Measurements from ENCODE around the gene PLTP.

PLTP gene

DNA sequence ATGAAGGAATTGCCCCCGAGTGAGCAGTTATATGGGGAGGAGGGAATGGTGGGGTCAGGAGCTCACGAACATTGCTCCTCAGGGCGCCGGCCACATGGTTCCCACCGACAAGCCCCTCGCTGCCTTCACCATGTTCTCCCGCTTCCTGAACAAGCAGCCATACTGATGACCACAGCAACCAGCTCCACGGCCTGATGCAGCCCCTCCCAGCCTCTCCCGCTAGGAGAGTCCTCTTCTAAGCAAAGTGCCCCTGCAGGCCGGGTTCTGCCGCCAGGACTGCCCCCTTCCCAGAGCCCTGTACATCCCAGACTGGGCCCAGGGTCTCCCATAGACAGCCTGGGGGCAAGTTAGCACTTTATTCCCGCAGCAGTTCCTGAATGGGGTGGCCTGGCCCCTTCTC, 13.7 kb downstream of the PLTP start:
- no peak overlapping the region for H3K9ac ChIP-seq (ENCODE audit: low read depth in 1 of 2, low read length in 2 of 2)
- H3K27ac ChIP-seq (ENCODE audit: low read depth, low read length), result no peak overlapping the region
- no peaks in the 10 kb centered on the region for H3K27me3 ChIP-seq (ENCODE audit: control insufficient read depth in 1 of 2, insufficient read depth in 2 of 2, low read length in 2 of 2)
- H3K36me3 ChIP-seq (ENCODE audit: control insufficient read depth in 1 of 2, insufficient read depth in 2 of 2, low read length in 2 of 2), result peaks cover 26 to 56% of the 10 kb centered on the region in 2 donors
- H3K4me1 ChIP-seq (ENCODE audit: control insufficient read depth in 1 of 2, insufficient read depth in 2 of 2, low read length in 2 of 2), result peaks cover under 1 to 2% of the 10 kb centered on the region in 2 donors
- H3K4me3 ChIP-seq (ENCODE audit: low read depth in 1 of 2, low read length in 2 of 2), result no peak overlapping the region
- H3K9me3 ChIP-seq (ENCODE audit: control insufficient read depth in 1 of 2, low read length in 2 of 2), result no peaks in the 10 kb centered on the region

GRCh38 chr20:45897692-45898091, 14.3 kb downstream of the PLTP start:
- Histone ChIP-seq H3K9me3 (ENCODE audit: control insufficient read depth in 1 of 2, low read length in 2 of 2) (no peaks in the 10 kb centered on the region), H3K4me1 (ENCODE audit: control insufficient read depth in 1 of 2, insufficient read depth in 2 of 2, low read length in 2 of 2) (peaks cover 6 to 8% of the 10 kb centered on the region in 2 donors), H3K9ac (ENCODE audit: low read depth in 1 of 2, low read length in 2 of 2) (no peak overlapping the region), H3K27me3 (ENCODE audit: control insufficient read depth in 1 of 2, insufficient read depth in 2 of 2, low read length in 2 of 2) (no peaks in the 10 kb centered on the region), H3K4me3 (ENCODE audit: low read depth in 1 of 2, low read length in 2 of 2) (no peak overlapping the region), H3K36me3 (ENCODE audit: control insufficient read depth in 1 of 2, insufficient read depth in 2 of 2, low read length in 2 of 2) (peaks cover 26 to 61% of the 10 kb centered on the region in 2 donors), H3K27ac (ENCODE audit: low read depth, low read length) (no peak overlapping the region)

GRCh38 chr20:45897289-45897688, 14.7 kb downstream of the PLTP start:
- Histone ChIP-seq H3K27me3 (ENCODE audit: control insufficient read depth in 1 of 2, insufficient read depth in 2 of 2, low read length in 2 of 2) (no peaks in the 10 kb centered on the region), H3K4me1 (ENCODE audit: control insufficient read depth in 1 of 2, insufficient read depth in 2 of 2, low read length in 2 of 2) (peaks cover 10 to 12% of the 10 kb centered on the region in 2 donors), H3K4me3 (ENCODE audit: low read depth in 1 of 2, low read length in 2 of 2) (no peak overlapping the region), H3K27ac (ENCODE audit: low read depth, low read length) (no peak overlapping the region), H3K9ac (ENCODE audit: low read depth in 1 of 2, low read length in 2 of 2) (no peak overlapping the region), H3K36me3 (ENCODE audit: control insufficient read depth in 1 of 2, insufficient read depth in 2 of 2, low read length in 2 of 2) (peaks cover 26 to 63% of the 10 kb centered on the region in 2 donors), H3K9me3 (ENCODE audit: control insufficient read depth in 1 of 2, low read length in 2 of 2) (no peaks in the 10 kb centered on the region)

DNA sequence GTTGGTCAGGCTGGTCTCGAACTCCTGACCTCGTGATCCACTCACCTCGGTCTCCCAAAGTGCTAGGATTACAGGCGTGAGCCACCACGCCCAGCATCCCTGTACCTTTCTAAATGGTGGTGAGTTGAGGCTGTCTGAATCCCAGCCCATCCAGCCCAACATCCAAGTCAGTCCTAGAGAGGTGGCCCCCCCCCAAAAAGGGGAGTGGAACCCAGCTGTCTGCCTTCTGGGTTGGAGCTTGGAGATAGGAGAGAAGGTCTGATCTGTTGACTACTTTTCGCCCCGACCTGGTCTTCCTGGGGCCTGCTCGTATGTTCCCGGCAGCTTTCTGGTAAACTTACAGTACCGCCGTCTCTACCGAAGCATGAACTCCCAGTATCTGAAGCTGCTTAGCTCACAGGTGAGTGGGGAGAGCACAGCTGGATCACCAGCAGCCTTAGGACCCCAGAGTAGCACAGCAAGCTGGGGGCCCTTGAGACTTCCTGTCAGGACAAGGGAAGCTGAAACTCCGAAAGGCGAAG, 15.3 kb downstream of the PLTP start:
- Histone ChIP-seq H3K4me3 (ENCODE audit: low read depth in 1 of 2, low read length in 2 of 2) (no peak overlapping the region), H3K27ac (ENCODE audit: low read depth, low read length) (no peak overlapping the region), H3K9ac (ENCODE audit: low read depth in 1 of 2, low read length in 2 of 2) (no peak overlapping the region), H3K9me3 (ENCODE audit: control insufficient read depth in 1 of 2, low read length in 2 of 2) (no peaks in the 10 kb centered on the region), H3K36me3 (ENCODE audit: control insufficient read depth in 1 of 2, insufficient read depth in 2 of 2, low read length in 2 of 2) (peaks cover 26 to 63% of the 10 kb centered on the region in 2 donors), H3K27me3 (ENCODE audit: control insufficient read depth in 1 of 2, insufficient read depth in 2 of 2, low read length in 2 of 2) (no peaks in the 10 kb centered on the region), H3K4me1 (ENCODE audit: control insufficient read depth in 1 of 2, insufficient read depth in 2 of 2, low read length in 2 of 2) (peaks cover 16 to 17% of the 10 kb centered on the region in 2 donors)

- Histone ChIP-seq H3K4me1 (ENCODE audit: control insufficient read depth in 1 of 2, insufficient read depth in 2 of 2, low read length in 2 of 2) (peaks cover 20 to 29% of the 10 kb centered on the region in 2 donors), H3K4me3 (ENCODE audit: low read depth in 1 of 2, low read length in 2 of 2) (no peak overlapping the region), H3K9ac (ENCODE audit: low read depth in 1 of 2, low read length in 2 of 2) (no peak overlapping the region), H3K27me3 (ENCODE audit: control insufficient read depth in 1 of 2, insufficient read depth in 2 of 2, low read length in 2 of 2) (no peaks in the 10 kb centered on the region), H3K27ac (ENCODE audit: low read depth, low read length) (no peak overlapping the region), H3K9me3 (ENCODE audit: control insufficient read depth in 1 of 2, low read length in 2 of 2) (no peaks in the 10 kb centered on the region), H3K36me3 (ENCODE audit: control insufficient read depth in 1 of 2, insufficient read depth in 2 of 2, low read length in 2 of 2) (peaks cover 26 to 57% of the 10 kb centered on the region in 2 donors)
These were observed 17.2 kb downstream of the PLTP start for GRCh38 chr20:45894797-45895196.

DNA sequence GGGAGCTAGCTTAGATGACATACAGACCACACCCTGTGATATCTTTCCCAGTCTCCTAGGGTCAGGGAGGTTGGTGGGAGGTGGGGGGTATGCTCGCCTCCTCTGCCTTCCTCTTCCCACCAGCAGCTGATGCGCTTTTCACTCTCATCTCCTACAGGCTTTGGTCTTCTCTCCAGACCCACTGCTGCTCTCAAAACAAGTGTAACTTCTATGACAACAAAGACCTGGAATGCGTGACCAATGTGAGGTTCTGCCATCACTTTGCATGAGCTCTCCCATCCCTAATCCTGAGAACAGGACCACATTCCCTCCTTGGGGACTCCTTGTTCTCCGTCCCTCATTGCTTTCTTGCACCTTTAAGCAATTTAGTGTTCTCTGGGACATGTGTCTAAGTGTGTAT, 18.1 kb downstream of the PLTP start:
- H3K4me1 ChIP-seq (ENCODE audit: control insufficient read depth in 1 of 2, insufficient read depth in 2 of 2, low read length in 2 of 2), result peaks cover 24 to 36% of the 10 kb centered on the region in 2 donors
- H3K36me3 ChIP-seq (ENCODE audit: control insufficient read depth in 1 of 2, insufficient read depth in 2 of 2, low read length in 2 of 2), result peaks cover 26 to 53% of the 10 kb centered on the region in 2 donors
- H3K9me3 ChIP-seq (ENCODE audit: control insufficient read depth in 1 of 2, low read length in 2 of 2), result no peaks in the 10 kb centered on the region

DNA sequence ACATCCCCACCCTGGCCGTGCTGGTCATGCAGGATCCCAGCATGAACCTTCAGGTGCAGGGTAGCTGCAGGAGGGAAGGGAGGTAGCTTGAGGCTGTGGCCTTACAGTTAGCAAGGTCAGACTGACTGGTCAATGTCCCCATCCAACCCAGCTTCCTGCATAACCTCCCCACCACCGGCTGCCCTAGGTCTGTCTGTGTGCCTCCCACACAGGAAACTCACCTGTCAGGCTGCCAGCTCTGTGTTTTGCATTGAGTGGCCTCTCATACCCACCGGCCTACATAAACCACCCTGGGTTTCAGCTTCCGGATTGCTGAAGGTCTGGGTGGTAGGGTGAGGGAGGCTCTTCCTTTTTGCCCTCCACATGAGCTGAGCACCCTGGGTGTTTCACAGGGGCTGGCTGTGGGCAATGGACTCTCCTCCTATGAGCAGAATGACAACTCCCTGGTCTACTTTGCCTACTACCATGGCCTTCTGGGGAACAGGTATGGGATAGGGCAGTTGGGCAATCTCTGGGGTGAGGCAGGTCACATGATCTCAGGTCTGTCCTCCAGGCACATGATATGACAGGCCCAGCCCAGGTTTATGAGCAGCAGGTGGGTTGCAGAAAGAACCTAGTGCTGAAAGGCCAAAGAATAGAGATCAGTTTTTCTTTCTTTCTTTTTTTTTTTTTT, 19.0 kb downstream of the PLTP start:
- no peaks in the 10 kb centered on the region for H3K27me3 ChIP-seq (ENCODE audit: control insufficient read depth in 1 of 2, insufficient read depth in 2 of 2, low read length in 2 of 2)
- peaks cover 24 to 37% of the 10 kb centered on the region in 2 donors for H3K4me1 ChIP-seq (ENCODE audit: control insufficient read depth in 1 of 2, insufficient read depth in 2 of 2, low read length in 2 of 2)
- peaks cover 20 to 51% of the 10 kb centered on the region in 2 donors for H3K36me3 ChIP-seq (ENCODE audit: control insufficient read depth in 1 of 2, insufficient read depth in 2 of 2, low read length in 2 of 2)
- H3K27ac ChIP-seq (ENCODE audit: low read depth, low read length), result no peak overlapping the region
- H3K9me3 ChIP-seq (ENCODE audit: control insufficient read depth in 1 of 2, low read length in 2 of 2), result no peaks in the 10 kb centered on the region
- peak overlapping the region; percentile 5 to 20 for H3K9ac ChIP-seq (ENCODE audit: low read depth in 1 of 2, low read length in 2 of 2)
- peak overlapping the region; percentile 26 to 64 for H3K4me3 ChIP-seq (ENCODE audit: low read depth in 1 of 2, low read length in 2 of 2)

More for the DNA sequence above, 18.1 kb downstream of the PLTP start:
- H3K27ac ChIP-seq (ENCODE audit: low read depth, low read length), result no peak overlapping the region
- H3K4me3 ChIP-seq (ENCODE audit: low read depth in 1 of 2, low read length in 2 of 2), result no peak overlapping the region
- no peak overlapping the region for H3K9ac ChIP-seq (ENCODE audit: low read depth in 1 of 2, low read length in 2 of 2)
- no peaks in the 10 kb centered on the region for H3K27me3 ChIP-seq (ENCODE audit: control insufficient read depth in 1 of 2, insufficient read depth in 2 of 2, low read length in 2 of 2)

GRCh38 chr20:45892049-45892825, 19.7 kb downstream of the PLTP start:
- H3K27me3 ChIP-seq (ENCODE audit: control insufficient read depth in 1 of 2, insufficient read depth in 2 of 2, low read length in 2 of 2), result no peaks in the 10 kb centered on the region
- no peak overlapping the region for H3K27ac ChIP-seq (ENCODE audit: low read depth, low read length)
- H3K4me3 ChIP-seq (ENCODE audit: low read depth in 1 of 2, low read length in 2 of 2), result peak overlapping the region; percentile 64 to 88
- H3K9me3 ChIP-seq (ENCODE audit: control insufficient read depth in 1 of 2, low read length in 2 of 2), result no peaks in the 10 kb centered on the region
- peaks cover 24 to 37% of the 10 kb centered on the region in 2 donors for H3K4me1 ChIP-seq (ENCODE audit: control insufficient read depth in 1 of 2, insufficient read depth in 2 of 2, low read length in 2 of 2)
- peaks cover 22 to 49% of the 10 kb centered on the region in 2 donors for H3K36me3 ChIP-seq (ENCODE audit: control insufficient read depth in 1 of 2, insufficient read depth in 2 of 2, low read length in 2 of 2)
- H3K9ac ChIP-seq (ENCODE audit: low read depth in 1 of 2, low read length in 2 of 2), result peak overlapping the region; percentile 67 to 86

GRCh38 chr20:45890985-45891983, 20.7 kb downstream of the PLTP start, which contains the start of the genes CTSA and NEURL2:
Gene CTSA (plus strand): TSS chr20:45891335. CDS start chr20:45891569, 234 bp downstream.
Gene NEURL2 (minus strand): TSS chr20:45891208. CDS start chr20:45890991, 217 bp downstream.
- Histone ChIP-seq H3K27ac (ENCODE audit: low read depth, low read length) (peak within 1 kb of the TSS; percentile 82), H3K4me3 (ENCODE audit: low read depth in 1 of 2, low read length in 2 of 2) (peak within 1 kb of the TSS; percentile 64 to 88), H3K9ac (ENCODE audit: low read depth in 1 of 2, low read length in 2 of 2) (peak within 1 kb of the TSS; percentile 67 to 86), H3K36me3 (ENCODE audit: control insufficient read depth in 1 of 2, insufficient read depth in 2 of 2, low read length in 2 of 2) (peaks cover 14 to 50% of the 10 kb centered on the region in 2 donors), H3K9me3 (ENCODE audit: control insufficient read depth in 1 of 2, low read length in 2 of 2) (no peaks in the 10 kb centered on the region), H3K27me3 (ENCODE audit: control insufficient read depth in 1 of 2, insufficient read depth in 2 of 2, low read length in 2 of 2) (no peaks in the 10 kb centered on the region), H3K4me1 (ENCODE audit: control insufficient read depth in 1 of 2, insufficient read depth in 2 of 2, low read length in 2 of 2) (peaks cover 24 to 37% of the 10 kb centered on the region in 2 donors)
